NCI-H1105 treated with DMSO at 0.1 percent for 48 hours (cell line): ENCODE results near the gene TBX1.
A peak's percentile ranks its signal among the peaks of the same experiment; 100 is the strongest.
"Not testable (repeated sequence)": the region's sequence is repeated elsewhere in the genome, so short reads cannot be mapped to it uniquely, and the experiment has no call there.

ENCODE experiments used
- DNase-seq: peaks from one replicate; lab custom pipeline; 2025; lab: John Stamatoyannopoulos, UW

TBX1 gene

GRCh38 chr22:19723232-19723982 lies 37.2 kb upstream of the TBX1 start, which contains the start of gene GP1BB:
Gene GP1BB, plus strand, starts transcription at chr22:19723539. Its CDS starts 31 bp downstream, at chr22:19723570.
- DNase-seq, result peak; percentile 41

DNA sequence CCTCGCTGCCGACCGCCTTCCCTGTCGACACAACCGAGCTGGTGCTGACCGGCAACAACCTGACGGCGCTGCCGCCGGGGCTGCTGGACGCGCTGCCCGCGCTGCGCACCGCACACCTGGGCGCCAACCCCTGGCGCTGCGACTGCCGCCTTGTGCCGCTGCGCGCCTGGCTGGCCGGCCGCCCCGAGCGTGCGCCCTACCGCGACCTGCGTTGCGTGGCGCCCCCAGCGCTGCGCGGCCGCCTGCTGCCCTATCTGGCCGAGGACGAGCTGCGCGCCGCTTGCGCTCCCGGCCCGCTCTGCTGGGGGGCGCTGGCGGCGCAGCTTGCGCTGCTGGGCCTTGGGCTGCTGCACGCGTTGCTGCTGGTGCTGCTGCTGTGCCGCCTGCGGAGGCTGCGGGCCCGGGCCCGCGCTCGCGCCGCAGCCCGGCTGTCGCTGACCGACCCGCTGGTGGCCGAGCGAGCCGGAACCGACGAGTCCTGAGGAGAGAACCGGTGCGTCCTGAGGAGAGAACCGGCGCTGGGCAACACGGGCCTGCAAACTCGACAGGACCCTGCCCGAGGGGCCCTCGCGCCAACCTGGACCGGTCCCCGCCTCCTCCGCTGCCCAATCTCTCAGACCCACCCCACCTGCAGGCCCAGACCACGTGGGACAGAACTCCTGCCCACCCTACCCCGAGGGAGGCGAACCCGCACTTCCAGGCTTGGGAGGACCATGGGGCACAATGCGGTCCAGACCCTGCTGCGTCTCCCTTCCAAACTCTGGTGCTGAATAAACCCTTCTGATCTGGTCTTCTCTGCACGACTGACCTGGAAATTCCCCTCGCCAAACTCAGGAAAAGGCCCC lies 36.4 kb upstream of the TBX1 start:
- peak; percentile 41 for DNase-seq

- DNase-seq, result no peak
Measured at GRCh38 chr22:19724927-19725661, 35.5 kb upstream of the TBX1 start.

DNA sequence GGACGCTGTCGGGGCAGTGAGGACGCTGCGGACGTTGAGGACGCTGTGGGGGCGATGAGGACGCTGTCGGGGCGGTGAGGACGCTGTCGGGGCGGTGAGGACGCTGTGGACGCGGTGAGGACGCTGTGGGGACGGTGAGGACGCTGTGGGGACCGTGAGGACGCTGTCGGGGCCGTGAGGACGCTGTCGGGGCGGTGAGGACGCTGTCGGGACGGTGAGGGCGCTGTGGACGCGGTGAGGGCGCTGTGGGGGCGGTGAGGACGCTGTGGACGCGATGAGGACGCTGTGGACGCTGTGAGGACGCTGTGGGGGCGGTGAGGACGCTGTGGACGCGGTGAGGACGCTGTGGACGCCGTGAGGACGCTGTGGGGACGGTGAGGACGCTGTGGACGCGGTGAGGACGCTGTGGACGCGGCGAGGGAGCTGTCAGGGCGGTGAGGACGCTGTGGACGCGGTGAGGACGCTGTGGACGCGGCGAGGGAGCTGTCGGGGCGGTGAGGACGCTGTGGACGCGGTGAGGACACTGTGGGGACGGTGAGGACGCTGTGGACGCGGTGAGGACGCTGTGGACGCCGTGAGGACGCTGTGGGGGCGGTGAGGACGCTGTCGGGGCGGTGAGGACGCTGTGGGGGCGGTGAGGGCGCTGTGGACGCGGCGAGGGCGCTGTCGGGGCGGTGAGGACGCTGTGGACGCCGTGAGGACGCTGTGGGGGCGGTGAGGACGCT lies 34.4 kb upstream of the TBX1 start:
- not testable (repeated sequence) for DNase-seq

GRCh38 chr22:19727310-19728150 lies 33.0 kb upstream of the TBX1 start:
- no peak for DNase-seq

DNA sequence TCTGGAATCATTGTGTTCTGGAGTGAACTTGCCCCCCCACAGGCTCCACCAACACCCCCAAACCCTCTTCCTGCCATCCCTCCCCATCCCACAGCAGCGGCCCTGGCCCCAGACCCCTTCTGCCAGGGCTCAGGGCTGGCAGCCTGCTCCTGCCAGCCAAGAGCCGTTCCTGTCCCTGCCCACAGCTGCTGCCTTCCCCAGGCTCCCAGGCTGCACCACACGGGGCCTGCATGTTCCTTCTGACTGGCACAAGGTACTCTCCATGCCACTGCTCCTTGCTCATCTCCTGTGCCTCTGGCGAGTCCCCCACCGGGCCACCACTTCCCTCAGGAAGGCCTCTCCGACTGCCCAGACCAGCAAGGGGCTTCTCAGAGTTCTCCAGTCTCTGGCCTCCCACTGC lies 32.3 kb upstream of the TBX1 start:
- no peak for DNase-seq

- DNase-seq, result no peak
Measured at GRCh38 chr22:19728836-19729235, 31.7 kb upstream of the TBX1 start.

GRCh38 chr22:19729507-19729906 lies 31.1 kb upstream of the TBX1 start:
- no peak for DNase-seq

DNA sequence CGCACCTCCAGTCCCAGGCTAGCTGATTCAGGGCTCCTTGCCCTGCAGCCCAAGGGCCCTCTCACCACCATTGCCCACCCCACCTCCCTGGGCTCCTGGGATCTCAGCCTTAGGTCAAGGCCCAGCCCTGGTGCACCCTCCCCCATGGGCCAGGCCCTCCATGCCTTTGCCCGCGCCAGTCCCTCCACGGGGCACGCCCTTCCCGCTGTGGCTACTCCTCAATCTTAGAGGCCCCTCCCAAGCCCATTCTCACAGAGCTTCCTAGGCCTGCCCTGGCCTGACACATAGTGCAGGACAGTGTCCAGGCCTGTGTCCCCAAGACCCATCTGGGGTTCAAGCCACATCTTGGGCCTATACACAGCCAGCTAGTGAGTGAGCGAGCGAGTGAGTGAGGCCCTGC lies 30.4 kb upstream of the TBX1 start:
- no peak for DNase-seq

GRCh38 chr22:19730655-19731360 lies 29.8 kb upstream of the TBX1 start:
- DNase-seq, result peak; percentile 36

DNA sequence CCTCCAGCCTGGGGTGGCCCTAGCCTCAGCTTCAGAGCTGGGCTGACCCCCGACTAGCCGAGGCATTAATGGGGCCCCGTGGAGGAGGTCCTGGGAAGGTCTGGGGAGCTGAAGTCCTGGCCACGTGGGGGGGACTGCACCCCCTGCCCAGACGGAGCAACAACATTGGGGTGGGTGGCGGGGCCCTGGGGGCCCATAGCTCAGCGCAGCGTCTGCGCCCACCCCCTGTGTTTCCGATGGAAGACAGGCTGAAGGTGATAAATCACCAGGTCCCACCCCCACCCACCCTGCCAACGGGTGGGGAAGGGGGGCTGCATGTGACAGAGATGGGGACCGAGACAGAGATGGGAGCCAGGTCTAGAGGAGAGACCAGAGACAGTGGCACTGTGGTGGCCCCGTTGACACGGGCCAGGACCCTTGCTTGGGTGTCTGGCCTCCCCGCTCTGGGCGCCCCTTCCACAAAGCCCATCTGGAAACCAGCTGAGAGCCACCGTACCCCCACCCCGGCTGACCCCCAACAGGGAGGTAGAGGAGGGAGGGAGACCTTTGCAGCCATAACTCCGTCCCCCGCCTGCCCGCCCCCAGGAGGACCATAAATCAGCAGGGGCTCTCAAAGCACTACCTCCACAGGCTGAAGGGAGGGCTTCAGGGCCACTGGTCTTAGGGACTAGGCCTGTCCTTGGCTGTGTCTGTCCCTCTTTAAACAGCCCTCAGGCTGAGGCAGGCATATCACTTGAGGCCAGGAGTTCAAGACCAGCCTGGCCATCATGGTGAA lies 29.0 kb upstream of the TBX1 start:
- DNase-seq, result no peak

DNA sequence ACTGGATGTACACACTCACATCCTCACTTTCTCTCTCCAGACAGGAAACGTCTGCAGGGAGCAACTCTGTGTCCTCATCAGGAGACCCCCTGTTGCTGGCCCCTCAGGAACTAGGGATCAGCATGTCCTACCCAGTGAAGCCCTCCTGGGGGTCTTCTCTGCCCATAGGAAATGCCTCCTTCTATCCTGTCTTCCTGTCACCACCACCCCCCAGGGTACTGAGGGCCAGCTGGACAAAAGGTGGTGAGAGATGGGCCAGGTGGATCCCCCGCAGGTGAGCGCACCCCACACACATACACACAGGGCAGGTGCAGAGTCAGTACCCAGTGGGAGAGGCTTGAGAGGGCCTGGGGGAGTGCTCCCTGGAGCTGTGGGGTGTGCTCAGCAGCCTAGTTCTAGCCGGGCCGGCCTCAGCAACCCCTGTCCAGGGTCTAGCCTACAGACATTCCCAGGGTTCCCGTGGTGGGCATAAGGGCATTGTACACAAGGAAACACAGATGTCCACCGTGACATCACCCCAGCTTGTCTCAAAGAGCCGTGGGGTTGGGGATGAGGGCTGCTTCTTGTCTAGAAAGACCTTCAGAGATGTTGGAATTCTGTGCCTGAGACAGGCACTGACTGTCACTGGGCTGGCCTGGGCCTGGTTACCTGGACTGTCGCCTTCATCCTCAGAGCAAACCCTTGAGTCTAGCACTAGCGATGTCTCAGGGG lies 28.0 kb upstream of the TBX1 start:
- DNase-seq, result no peak

GRCh38 chr22:19733755-19734154 lies 26.8 kb upstream of the TBX1 start:
- no peak for DNase-seq

GRCh38 chr22:19734163-19734562 lies 26.4 kb upstream of the TBX1 start:
- DNase-seq, result no peak

DNA sequence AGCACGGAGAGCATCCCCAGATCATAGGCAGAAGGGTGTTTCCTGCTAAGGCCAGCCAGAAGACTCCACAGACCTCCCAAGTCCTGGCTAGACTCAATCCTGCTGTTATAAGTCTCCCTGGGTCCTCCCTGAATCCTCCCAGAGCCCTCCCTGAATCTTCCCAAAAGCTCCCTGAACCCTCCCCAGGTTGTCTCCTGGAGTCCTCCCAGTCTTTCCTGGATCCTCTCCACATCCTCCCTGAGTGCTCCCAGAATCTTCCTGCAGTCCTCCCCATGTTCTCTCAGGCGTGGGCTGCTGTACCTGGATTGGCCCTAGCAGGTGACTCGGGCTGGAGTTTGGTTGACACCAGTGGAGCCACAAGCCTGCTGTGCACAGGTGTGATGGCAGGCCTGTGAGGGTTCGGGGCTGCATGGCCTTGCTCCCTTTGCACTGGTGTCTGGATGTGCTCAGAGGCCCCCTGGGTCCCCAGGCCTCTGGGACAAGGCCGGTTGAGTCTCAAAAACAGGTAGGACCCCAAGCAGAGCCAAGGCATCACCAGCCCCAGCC lies 25.7 kb upstream of the TBX1 start:
- DNase-seq, result no peak

- DNase-seq, result no peak
Measured at GRCh38 chr22:19735665-19736510, 24.7 kb upstream of the TBX1 start.

DNA sequence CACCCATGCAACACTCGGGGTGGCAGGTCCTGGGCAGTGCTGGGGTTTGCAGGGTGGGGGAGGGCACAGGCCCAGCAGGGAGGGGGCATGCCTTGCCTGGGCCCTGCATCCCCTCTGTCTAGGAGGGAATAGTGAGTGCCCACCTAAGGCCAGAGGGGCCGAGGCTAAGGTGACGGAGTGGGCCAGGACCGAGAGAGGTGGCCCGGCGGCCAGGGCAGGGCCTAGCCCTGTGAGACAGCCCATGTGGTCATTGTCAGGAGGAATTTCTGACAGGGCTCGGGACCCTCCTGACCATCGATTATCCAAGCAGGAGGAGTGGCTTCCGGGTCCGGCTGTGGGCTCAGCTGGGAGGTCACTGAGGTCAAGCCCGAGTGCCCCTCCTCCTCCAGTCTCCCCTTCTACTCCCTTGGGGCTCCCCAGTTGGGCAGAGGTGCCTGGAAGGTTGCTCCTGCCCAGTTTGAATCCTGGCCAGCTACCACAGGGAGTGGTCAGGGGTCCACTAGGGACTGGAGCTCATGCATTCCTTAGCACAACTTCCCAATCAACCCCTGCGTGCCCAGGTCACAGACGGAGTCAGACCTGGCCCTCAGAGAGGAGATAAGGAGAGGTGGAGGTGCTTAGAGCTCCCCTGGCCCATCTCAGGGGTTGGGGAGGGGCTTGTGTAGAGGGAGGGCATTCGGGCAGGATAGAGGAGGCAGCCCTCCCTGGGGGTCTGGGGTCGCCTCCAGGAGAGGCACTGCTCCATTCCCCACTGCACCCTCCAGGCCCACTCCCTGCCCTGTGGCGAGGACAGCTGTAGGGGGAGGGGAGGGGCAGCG lies 22.5 kb upstream of the TBX1 start:
- DNase-seq, result no peak
